ENCODE measurements around the gene MMP15. TPM values are rescaled to one million over a fixed set of nuclear protein-coding genes. Genes with fewer than 3 reads are reported as not detected.

Gene MMP15
- total RNA-seq, 1 donor from 2014 or later, result 15.4 TPM

DNA sequence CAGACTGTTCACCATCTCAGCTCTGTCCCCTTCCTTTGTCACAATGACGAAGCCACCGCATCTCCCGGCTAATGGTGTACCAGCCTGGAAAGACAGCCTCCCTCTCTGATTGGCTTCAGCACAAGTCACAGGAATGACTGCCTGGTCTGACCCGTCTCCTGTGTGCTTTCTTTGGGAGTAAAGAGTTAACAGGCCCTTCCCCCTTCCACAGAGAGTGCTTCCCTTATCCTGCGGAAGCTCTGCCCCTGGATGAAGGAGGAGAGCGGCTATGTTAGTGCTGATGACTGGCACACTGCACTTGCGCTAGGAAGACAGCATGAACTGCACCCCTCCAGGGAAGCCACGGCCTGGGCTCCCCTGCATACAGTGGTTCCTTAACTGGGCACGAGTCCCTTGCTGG is 13.1 kb upstream of the MMP15 start:
- no peak for DNase-seq (ENCODE audit: low read depth)
- H3K4me1 Mint-ChIP-seq (ENCODE audit: low read depth, unreplicated experiment), result peaks cover 21% of the 10 kb centered on the region
- peak overlapping the region; percentile 34 for H3K27ac Mint-ChIP-seq (ENCODE audit: unreplicated experiment)
- no peaks in the 10 kb centered on the region for H3K27me3 Mint-ChIP-seq (ENCODE audit: low read depth, unreplicated experiment)
- H3K9me3 Mint-ChIP-seq (ENCODE audit: unreplicated experiment), result no peaks in the 10 kb centered on the region
- H3K9me3 ChIP-seq (ENCODE audit: insufficient read depth, low read depth, low read length), result no peaks in the 10 kb centered on the region
- peaks cover 18% of the 10 kb centered on the region for H3K4me1 ChIP-seq (ENCODE audit: insufficient read depth, low read length)
- no peak overlapping the region for H3K9ac ChIP-seq (ENCODE audit: low read length)
- no peak for FAIRE-seq
- no peak overlapping the region for H3K4me2 ChIP-seq (ENCODE audit: low read length)
- H3K36me3 ChIP-seq (ENCODE audit: insufficient read depth, low read length), result peaks cover 10% of the 10 kb centered on the region
- peaks cover 11% of the 10 kb centered on the region for H3K36me3 Mint-ChIP-seq (ENCODE audit: low read depth, unreplicated experiment)
- H3K79me2 ChIP-seq (ENCODE audit: insufficient read depth, low read length), result peaks cover 6% of the 10 kb centered on the region
- H2AFZ ChIP-seq (ENCODE audit: low read depth, low read length), result no peak overlapping the region
- H3K4me3 ChIP-seq (ENCODE audit: insufficient read depth, low read depth, low read length), result no peak overlapping the region
- H3K4me3 Mint-ChIP-seq (ENCODE audit: unreplicated experiment), result no peak overlapping the region
- peaks cover 23% of the 10 kb centered on the region for H4K20me1 ChIP-seq (ENCODE audit: insufficient read depth, low read length)
- no peak overlapping the region for H3K27ac ChIP-seq (ENCODE audit: low read depth, low read length)
- TF ChIP-seq EZH2 (IDR thresholded peaks at IDR 0.05; ENCODE audit: insufficient read depth, low read length) (no peak), CTCF (IDR thresholded peaks at IDR 0.05; ENCODE audit: insufficient read depth, low read depth, low read length) (no peak)
- no peaks in the 10 kb centered on the region for H3K27me3 ChIP-seq (ENCODE audit: insufficient read depth, low read length)

DNA sequence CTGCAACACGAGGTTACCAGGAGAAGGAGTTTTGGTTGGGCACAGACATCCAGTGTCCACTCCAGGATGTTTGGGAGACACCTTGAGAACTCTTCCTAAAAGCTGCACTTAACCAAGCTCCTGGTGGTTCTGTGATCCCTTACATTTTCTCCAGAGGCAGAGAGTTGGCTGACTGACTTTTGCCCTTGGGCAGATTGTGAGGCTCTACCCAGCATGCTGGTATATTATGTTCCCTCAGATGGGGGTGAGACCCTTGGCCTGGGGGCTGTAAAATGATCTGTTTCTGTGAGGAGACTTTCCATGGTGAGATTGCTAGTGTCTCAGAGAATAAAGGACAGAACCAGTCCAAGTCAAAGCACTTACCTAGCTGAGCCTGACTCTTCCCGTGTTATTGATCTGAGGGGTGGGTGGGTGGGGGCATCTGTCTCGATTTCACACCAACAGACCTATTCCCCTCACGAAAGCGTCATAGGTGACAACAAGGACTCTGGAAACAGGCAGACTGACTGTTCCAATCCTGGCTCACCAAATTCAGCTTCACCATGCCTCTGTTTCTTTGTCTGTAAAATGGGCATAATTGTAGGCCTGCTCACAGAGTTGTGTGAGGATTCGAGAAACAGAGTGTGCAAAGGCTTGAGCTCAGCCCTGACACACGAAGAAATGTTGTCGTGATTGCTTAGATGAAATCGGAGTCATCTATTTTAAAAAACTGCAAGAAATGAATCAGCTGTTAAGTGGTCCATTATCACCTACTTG is 12.2 kb upstream of the MMP15 start:
- Histone ChIP-seq H3K4me2 (ENCODE audit: low read length) (no peak overlapping the region), H3K79me2 (ENCODE audit: insufficient read depth, low read length) (peaks cover 3% of the 10 kb centered on the region), H3K27me3 (ENCODE audit: insufficient read depth, low read length) (no peaks in the 10 kb centered on the region), H3K9ac (ENCODE audit: low read length) (no peak overlapping the region), H3K4me3 (ENCODE audit: insufficient read depth, low read depth, low read length) (no peak overlapping the region), H3K4me1 (ENCODE audit: insufficient read depth, low read length) (peaks cover 18% of the 10 kb centered on the region), H3K36me3 (ENCODE audit: insufficient read depth, low read length) (peaks cover 10% of the 10 kb centered on the region), H3K27ac (ENCODE audit: low read depth, low read length) (no peak overlapping the region), H4K20me1 (ENCODE audit: insufficient read depth, low read length) (peaks cover 23% of the 10 kb centered on the region), H3K9me3 (ENCODE audit: insufficient read depth, low read depth, low read length) (no peaks in the 10 kb centered on the region), H2AFZ (ENCODE audit: low read depth, low read length) (no peak overlapping the region)
- DNase-seq (ENCODE audit: low read depth), result no peak
- Mint-ChIP-seq H3K27me3 (ENCODE audit: low read depth, unreplicated experiment) (no peaks in the 10 kb centered on the region), H3K36me3 (ENCODE audit: low read depth, unreplicated experiment) (peaks cover 11% of the 10 kb centered on the region), H3K4me1 (ENCODE audit: low read depth, unreplicated experiment) (peaks cover 21% of the 10 kb centered on the region), H3K9me3 (ENCODE audit: unreplicated experiment) (no peaks in the 10 kb centered on the region), H3K27ac (ENCODE audit: unreplicated experiment) (no peak overlapping the region), H3K4me3 (ENCODE audit: unreplicated experiment) (no peak overlapping the region)
- no peak for FAIRE-seq
- TF ChIP-seq EZH2 (IDR thresholded peaks at IDR 0.05; ENCODE audit: insufficient read depth, low read length) (no peak), CTCF (IDR thresholded peaks at IDR 0.05; ENCODE audit: insufficient read depth, low read depth, low read length) (no peak)

DNA sequence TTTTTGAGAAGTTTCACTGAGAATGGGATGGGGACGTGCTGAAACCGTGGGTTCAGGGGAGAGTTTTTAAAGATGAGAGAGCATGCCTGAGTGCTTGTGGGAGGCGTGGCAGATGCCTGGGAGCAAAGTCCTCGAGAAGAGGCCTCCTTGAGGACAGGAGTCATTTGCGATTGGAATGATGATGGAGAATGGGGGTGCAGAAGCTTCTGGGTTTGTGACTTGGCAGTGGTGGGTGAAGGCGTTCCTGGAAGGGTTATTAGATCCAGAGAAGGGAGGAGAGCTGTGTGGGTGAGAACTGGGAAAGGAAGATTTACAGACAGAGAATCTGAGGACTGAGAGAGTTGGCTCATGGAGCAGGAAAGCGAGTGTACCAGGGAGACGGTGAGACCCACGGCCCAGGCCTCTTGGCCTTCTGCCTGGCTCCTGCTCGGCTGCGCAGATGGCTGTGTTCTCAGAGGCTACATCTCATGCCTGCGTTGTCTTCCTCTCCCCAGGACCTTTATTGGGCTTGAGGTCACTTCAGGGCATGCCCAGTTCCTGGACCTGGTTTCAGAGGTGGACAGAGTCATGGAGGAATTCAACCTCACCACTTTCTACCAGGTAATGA is 8.6 kb upstream of the MMP15 start:
- Histone ChIP-seq H2AFZ (ENCODE audit: low read depth, low read length) (no peak overlapping the region), H3K4me2 (ENCODE audit: low read length) (no peak overlapping the region), H3K79me2 (ENCODE audit: insufficient read depth, low read length) (no peaks in the 10 kb centered on the region), H3K4me1 (ENCODE audit: insufficient read depth, low read length) (peaks cover 6% of the 10 kb centered on the region), H3K36me3 (ENCODE audit: insufficient read depth, low read length) (peaks cover 4% of the 10 kb centered on the region), H3K27ac (ENCODE audit: low read depth, low read length) (no peak overlapping the region), H3K9me3 (ENCODE audit: insufficient read depth, low read depth, low read length) (no peaks in the 10 kb centered on the region), H4K20me1 (ENCODE audit: insufficient read depth, low read length) (peaks cover 30% of the 10 kb centered on the region), H3K9ac (ENCODE audit: low read length) (no peak overlapping the region), H3K4me3 (ENCODE audit: insufficient read depth, low read depth, low read length) (no peak overlapping the region), H3K27me3 (ENCODE audit: insufficient read depth, low read length) (no peaks in the 10 kb centered on the region)
- FAIRE-seq, result no peak
- Mint-ChIP-seq H3K27me3 (ENCODE audit: low read depth, unreplicated experiment) (no peaks in the 10 kb centered on the region), H3K27ac (ENCODE audit: unreplicated experiment) (no peak overlapping the region), H3K4me3 (ENCODE audit: unreplicated experiment) (no peak overlapping the region), H3K4me1 (ENCODE audit: low read depth, unreplicated experiment) (peaks cover 17% of the 10 kb centered on the region), H3K9me3 (ENCODE audit: unreplicated experiment) (no peaks in the 10 kb centered on the region), H3K36me3 (ENCODE audit: low read depth, unreplicated experiment) (no peaks in the 10 kb centered on the region)
- no peak for DNase-seq (ENCODE audit: low read depth)
- TF ChIP-seq EZH2 (IDR thresholded peaks at IDR 0.05; ENCODE audit: insufficient read depth, low read length) (no peak), CTCF (IDR thresholded peaks at IDR 0.05; ENCODE audit: insufficient read depth, low read depth, low read length) (no peak)

All from astrocyte (in vitro differentiated cells and primary cell).